HG03135 (cell line): ENCODE data around the gene ACAD9.
"Not testable (repeated sequence)": the region's sequence is repeated elsewhere in the genome, so short reads cannot be mapped to it uniquely, and the experiment has no call there.

Source experiments
- ATAC-seq: cut with Tn5 transposase; IDR thresholded peaks from one replicate; pipeline ENCODE4 v1.9.1; 2021; ENCODE audit warnings: mild to moderate bottlenecking, moderate library complexity; ENCODE audit not compliant: unreplicated experiment

ACAD9 gene

DNA sequence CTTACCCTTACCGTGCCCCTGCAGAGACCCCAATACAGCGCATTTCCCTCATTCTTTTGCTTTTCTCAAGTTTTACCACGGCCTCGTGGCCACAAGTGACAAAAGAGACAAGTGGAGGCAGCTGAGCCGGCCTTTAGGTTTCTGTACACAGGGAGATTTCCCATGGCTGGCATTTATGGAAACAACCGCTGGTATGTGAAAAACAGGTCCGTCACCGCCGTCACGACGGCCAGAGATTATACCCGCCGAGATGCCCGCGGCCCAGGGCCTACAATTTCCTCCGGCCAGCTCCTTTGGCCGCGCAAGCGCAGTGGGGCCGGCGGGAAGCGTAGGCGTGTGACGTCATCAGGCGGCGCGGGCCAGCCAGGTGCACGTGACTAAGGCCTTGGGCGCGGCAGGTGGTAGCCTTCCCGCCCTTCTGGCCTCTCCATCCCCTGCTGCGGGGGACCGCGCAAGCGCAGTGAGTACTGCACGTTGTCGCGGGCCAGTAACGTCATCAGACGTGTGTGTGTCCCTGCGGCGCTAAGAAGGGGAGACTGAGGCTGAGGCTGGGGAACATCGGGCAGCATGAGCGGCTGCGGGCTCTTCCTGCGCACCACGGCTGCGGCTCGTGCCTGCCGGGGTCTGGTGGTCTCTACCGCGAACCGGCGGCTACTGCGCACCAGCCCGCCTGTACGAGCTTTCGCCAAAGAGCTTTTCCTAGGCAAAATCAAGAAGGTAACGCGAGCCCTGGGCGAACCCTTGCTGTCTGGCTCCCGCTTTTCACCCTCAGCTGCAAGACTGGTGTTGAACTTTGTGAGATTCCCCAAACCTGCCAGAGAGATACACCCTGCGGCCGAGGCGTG lies at the start of gene ACAD9:
TSS of gene ACAD9 (plus strand) at position 496 of the 845 bp plus-strand sequence. CDS start at position 568, 72 bp downstream.
- peak; percentile 85 for ATAC-seq

DNA sequence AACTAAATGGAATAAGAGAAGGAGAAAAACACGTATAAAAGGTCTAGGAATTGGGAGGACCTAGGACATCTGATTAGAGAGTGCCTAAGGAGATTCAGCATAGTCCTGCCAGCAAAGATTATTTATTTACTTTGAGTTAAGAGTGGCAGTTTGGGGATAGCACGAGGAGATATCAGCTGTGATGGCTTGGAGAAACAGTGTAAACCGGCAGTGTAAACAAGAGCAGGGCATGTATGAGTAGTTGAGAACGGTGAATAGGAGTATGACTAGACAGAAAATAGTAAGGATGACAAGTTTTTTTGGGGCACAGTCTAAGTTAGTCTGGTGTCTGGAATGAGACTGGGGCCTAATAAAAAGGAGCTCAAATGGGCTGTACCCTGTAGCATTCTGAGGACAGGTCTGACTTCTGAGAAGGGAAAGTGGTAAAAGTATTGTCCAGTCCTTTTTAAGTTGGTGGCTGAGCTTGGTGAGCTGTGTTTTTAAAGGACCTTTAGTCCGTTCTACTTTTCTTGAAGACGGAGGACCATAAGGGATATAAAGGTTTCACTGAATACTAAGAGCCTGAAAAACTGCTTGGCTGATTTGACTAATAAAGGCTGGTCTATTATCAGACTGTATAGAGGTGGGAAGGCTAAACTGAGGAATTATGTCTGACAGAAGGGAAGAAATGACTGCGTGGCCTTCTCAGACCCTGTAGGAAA lies 49.3 kb upstream of the ACAD9 start:
- not testable (repeated sequence) for ATAC-seq

DNA sequence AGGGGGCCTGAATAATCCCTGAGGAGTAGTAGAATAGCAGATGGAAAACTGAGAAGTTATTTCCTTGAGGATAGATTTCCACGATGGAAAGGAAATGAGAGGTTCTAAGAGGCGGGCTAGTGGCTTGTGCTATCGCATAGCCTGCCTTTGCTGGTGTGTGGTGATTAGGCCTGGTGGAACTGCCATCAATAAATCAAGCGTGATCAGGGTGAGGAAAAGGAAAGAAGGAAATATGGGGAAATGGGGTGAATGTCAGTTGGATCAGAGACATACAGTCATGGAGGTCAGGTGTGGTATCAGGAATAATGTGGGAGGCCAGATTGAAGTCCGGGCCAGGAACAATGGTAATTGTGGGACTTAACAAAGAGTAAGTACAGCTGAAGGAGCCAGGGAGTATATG lies 48.7 kb upstream of the ACAD9 start:
- ATAC-seq: not testable (repeated sequence)

DNA sequence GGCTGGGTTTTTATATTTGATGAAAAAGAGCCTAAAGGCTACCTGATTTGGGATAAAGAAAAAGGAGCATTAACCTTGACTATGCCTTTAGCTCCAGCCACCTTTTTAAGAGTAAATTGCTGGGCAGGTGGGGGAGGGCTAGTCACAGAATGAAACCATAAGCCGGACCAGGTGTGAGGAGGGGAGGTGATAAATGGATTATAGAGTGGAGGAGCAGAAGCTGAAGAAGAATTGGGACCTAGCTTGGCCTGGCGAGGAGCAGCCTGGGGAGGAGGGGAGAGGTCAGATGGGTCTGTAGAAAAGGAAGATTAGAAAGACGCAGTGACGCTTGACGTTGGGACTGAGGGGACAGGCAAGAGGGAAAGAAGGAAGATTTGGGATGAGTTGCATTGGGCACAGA lies 46.4 kb upstream of the ACAD9 start:
- ATAC-seq: not testable (repeated sequence)

DNA sequence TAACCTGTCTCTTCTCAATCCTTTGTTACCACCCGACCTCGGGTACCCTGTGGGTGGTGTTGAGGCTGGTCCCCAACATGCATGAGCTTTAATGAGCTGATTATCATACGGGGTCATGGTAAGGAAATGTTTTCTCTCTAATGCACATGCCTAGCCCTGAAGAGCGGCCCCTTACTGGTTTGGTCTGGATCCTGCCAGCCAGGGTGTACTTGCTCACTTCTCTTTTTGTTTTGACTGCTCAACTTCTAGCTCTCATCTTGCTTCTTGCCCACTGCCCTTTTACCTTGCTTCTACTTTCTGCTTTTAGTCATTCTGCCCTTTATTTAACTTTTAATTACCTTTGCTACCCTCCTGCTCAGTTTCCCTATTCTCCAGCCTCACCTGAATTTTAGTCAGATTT lies 44.3 kb upstream of the ACAD9 start:
- ATAC-seq: no peak

DNA sequence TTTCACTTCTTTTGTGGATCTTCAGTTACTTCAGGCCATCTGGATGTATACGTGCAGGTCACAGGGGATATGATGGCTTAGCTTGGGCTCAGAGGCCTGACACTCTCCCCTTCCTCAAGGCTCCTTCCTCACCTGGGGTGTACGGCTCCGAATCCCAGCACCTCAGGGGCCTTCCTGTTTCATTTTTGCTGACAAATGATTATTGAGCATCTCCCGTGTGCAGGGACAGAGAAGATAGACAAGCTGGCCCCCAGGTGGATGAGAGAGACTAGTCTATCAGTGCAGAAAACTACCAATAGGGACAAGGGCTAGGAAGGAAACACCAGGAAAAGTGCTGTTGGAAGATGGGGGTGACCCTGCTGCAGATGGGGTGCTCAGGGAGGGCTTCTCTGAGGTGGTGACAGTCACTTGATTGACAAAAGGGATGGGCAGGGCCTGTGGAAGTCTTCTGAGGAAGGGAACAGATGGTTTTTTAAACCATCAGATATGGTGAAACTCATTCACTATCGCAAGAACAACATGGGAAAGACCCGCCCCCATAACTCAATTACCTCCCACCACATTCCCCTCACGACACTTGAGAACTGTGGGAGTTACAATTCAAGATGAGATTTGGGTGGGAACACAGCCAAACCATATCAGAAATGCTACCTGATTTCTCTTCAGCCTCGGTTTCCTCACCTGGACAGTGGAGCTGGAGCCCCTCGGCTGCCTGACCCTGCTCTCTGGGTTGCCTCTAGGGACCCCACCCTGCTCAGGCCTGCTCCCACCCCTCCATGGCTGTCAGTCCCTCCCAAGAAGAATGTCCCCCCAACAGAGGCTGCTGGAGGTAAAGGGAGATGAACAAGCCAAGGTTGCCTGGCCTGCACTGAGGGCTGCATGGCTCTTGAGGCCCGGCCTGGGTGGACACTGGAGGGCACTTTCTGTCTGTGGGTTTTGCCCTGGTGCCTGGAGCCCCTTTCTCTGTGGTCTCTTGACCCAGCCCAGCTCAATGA lies 37.2 kb upstream of the ACAD9 start:
- no peak for ATAC-seq

DNA sequence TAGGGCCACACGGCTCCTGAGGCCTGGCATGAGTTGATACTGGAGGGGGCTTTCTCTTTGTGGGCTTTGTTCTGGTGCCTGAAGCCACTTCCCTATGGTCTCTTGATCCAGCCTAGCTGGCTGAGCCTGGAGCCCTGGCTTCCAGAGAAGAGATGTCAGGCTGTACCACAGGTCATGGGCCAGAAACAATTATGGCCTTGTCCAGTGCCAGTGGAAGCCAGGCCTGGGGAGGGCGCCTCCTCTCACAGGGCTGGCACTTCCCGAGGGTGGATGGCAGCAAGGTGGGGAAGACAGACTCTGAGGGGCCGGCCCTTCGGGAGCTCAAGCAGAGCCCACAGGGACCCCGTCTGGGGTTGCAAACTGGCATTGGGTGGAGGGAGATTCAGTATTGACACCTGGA lies 34.9 kb upstream of the ACAD9 start:
- ATAC-seq: no peak

DNA sequence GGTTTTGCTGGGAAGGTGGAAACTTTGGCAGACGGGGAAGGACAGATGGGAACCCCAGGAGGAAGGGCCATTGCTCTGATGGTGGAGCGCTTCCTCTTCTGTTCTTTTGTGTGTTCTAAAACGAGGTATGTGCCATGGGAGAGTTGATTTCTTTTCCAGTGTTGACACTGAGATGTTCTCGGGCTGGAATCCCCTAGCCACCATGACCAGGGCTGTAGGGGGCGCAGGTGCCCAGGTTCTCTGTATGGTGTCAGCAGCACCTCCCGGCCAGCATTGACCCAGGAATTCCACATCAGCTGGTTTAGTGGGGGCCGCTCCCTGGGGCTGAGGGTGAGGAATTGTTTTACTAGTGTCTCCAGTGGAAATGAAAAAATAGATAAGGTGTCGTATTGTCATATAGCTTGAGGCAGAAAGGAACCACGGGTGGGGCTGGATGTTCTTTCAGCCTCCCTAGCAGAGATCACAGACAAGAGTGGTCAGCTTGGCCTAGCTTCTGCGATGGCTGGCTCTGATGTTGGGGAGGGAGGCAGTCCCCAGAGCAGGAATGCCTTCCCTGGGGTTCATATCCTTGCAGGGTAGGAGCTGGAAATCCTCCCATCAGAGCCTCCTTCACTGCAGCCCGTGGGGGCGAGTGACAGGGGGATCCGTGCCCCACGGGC lies 34.2 kb upstream of the ACAD9 start:
- peak; percentile 19 for ATAC-seq

DNA sequence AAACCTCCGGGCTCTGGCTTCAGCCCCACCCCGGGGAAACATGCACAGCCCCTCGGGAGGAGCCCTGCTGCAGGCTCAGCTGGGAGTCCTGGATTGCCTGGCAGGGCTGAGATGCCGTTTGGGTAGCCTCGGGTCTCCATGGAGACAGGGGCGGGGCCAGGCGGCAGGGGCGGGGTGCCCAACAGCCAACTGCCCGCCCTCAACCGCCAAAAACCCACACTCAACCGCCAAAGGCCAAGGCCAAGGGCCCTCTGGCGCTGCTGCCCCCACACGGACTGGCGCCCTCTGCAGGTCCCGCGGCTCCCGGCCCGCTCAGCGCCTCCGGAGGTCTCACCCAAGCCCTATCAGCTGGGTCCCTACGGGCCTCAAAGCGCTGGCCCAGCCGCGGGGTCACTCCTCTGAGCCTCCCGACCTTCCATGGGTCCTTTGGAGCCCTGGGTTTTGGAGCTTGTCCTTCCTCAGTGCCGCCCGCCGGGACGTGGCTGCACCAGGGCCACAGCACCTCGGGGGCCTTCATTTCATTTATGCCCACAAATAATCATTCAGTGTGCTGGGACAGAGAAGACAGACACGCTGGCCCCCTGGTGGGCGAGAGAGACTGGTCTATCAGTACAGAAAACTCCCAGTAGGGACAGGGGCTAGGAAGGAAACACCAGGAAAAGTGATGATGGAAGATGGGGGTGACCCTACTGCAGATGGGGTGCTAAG lies 33.5 kb upstream of the ACAD9 start:
- peak; percentile 79 for ATAC-seq

DNA sequence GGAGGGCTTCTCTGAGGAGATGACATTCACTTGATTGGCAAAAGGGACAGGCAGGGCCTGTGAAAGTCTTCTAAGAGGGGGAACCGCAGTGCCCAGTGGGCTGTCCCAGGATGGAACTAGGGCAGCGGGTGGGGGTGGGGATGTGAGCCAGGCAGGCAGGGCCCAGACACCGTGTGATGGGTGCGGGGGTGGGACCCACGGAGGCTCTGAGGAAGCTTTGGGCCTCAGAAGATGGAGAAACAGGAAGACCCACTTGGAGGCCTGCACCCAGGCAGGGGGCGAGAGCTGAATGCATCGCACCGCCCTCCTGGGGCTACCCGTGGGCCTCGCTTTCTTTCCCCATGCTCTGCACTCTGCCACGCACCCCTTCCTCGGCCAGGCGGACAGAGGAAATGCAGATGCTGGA lies 32.9 kb upstream of the ACAD9 start:
- no peak for ATAC-seq

DNA sequence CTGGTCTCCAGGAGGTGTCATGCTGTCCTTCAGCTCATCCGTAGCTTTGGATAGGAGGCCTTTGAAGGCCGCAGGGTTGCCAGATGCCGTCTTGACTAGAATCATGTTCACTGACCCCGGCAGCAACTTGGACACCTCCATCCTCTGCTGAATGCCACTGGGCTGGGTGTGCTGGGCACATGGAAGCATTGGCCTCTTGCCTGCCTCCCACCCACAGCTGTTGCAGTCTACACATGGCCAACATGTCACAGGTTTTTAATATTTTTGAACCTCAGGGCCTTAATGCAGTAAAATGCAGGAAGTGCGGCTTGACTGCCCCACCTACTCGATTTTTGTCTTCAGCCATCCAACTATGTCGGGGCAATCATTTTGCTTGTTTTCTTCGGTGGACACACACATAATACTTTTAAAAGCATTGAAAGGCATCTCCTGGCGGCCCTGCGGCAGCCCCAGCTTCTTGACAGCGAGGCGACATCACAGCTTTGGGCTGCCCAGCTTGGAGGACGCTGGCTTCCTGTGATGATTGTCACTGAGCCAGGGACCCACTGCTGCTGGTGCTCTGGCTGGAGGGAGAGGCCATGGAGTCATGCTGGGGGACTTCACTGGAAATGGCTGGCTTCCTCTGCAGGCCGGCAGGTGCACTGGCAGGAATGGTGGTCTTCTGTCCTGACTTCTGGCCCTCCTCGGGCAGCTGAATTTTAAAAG lies 31.6 kb upstream of the ACAD9 start:
- no peak for ATAC-seq

DNA sequence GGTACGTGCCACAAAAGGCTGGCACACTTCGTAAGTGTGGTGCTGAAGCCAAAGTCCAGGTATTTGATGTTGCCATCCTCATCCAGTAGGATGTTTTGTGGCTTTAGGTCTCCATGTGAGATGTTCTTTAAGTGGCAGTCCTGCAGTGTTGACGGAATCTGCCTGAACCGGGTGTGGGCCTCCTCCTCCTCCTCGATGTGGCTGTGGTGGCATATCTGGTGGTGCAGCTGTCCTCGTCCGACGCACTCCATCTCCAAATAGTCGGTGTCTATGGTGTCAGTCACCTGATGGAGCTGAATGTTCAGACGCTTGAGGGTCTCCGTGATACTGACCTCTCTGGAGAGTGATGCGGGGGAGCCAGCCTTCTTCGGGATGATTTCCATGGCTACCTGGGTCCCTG lies 30.5 kb upstream of the ACAD9 start:
- no peak for ATAC-seq

DNA sequence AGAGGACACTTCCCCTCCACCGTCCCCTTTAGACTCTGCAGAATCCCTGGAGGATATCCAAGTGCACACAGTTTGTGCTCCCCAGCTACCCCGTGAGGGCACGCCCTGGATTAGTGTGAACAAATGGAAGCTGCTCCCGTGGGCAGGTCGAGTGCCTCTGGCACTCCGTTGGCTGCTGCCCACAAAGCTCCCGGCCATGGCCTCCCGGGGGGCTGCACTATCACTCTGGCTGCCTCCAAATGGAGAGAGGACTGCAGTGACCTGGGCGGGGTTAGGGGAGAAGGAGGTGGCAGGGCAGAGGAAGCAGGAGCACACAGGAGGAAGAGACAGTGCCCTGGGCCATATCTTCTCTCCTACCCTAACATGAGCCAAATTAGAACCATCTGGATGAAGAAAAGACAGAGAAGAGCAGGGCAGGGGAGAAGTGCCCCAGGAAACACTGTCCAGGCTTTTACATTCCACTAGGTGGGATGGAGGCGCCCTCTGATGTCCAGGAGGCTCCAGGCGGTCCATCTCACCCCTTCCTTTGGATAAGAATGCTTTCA lies 29.4 kb upstream of the ACAD9 start:
- ATAC-seq: no peak

DNA sequence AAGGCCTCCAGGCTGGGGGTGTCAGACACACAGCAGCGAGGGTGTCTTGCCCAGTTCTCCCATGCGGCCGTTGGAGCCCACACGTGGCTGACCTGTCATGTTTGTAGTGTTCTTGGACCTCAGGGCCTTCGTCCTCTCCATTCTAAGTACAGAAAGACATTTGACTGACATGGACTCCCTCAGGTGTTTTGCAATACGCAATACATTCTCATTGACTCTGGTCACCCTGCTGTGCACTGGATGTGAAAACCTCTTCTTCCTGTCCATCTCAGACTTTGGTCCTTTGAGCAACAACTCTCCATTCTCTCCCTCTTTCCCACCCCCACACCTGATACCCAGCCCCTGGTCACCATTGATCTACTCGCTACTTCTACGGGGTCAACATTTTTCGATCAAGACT lies 28.9 kb upstream of the ACAD9 start:
- no peak for ATAC-seq

DNA sequence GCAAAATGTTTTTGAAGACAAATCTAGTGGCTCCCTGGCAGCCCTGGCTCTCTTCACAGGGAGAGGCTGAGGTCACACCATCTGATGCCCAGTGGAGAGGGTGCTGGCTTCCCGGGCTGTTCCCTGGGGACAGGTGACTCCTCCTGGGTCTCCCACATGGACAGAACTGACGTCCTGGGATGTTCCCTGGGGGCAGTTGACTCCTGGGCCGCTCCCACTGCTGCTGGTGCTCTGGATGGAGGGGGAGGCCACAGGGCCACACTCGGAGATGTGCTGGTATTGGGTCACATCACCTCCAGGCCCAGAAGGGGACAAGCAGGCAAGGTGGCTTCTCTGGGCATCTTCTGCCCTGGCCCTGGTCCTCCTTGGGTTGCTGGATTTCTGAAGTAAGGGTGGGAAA lies 27.8 kb upstream of the ACAD9 start:
- no peak for ATAC-seq

DNA sequence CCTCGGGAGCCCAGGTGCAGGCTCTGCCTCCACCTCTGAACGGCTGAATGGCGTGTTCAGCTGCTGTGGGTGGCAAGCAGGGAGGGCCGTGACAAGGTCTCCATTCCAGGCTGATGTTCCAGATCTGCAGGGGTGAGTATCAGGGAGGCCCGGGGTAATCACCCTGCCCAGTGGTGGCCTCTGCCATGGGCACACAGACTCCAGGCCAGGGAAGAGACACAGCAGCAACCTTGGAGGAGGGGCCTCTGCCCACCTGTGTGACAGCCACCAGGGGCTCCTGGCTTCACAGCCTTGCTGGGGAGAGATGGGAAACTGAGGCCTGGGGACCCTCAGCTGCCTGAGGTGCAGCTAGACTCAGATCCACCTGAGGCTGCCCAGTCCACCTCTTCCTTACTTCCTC lies 25.6 kb upstream of the ACAD9 start:
- ATAC-seq: no peak

DNA sequence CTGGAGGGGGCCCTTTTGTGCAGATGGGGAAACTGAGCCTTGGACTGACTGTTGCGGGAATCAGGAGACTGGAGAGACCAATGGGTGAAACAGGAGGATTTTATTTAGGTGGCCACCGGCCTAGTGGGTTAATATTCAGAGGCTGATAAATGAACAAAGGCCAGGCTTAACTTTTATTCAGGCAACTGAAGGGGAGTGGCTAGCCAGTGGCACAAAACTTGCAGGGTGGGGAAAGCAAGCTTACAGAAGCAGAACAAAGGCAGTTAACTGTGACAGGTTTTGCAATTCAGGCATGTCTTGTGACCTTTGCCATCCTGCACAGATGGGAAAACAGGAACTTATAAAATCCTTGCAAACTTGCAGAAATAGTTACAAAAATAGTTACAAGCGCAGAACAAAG lies 24.9 kb upstream of the ACAD9 start:
- ATAC-seq: no peak

DNA sequence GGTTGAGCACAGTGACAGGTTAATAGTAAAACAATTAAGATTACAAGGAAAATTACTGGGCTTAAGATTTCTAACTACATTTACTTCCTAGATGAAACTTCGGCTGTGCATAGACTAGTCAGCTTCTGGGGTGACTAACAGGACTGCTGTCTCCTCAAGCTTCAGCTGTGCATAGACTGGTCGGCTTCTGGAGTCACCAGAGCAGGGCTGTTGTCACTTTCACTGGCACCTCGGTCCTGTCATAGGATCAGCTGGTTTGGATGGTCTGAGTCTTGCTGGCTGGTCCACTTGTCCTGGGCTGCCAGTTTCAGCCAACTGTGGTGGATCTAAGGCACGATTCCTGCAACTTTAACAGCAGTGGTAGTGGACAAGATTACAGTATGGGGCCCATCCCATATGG lies 23.9 kb upstream of the ACAD9 start:
- no peak for ATAC-seq

DNA sequence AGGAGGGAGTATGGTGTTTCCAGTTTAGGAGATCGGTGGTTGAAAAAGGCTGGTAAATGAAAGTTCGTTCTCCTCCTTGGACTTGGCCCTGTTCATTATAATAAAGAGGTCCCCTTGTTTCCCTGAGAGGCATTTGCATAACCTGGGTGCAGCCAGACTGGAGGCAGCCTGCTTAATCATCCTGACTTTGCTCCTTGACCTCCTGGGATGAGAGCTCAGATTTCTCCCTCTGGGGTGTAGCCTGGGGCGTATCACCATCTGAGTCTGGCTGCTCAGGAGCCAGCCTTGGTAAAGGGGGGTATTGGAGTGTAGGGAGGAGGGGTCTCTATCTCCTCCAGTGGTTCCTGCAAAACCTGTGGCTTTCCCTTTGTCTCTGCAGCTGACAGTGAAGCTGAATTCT lies 21.3 kb upstream of the ACAD9 start:
- ATAC-seq: no peak
